PFSK-1 (cell line): ENCODE results near the gene ARFGAP2.

ENCODE experiments used
- FOXP2 ChIP-seq: optimal IDR thresholded peaks from 2 replicates; pipeline ENCODE3; 2011; ENCODE audit warnings: borderline replicate concordance, control low read depth, inconsistent platforms; ENCODE audit not compliant: insufficient read depth; ENCODE audit errors: extremely low read length, extremely low read depth
- POLR2AphosphoS5 ChIP-seq: IDR thresholded peaks from 2 replicates; pipeline ENCODE4 v1.6.1; 2012; ENCODE audit warnings: low read depth, mild to moderate bottlenecking, control low read depth, low read length, moderate library complexity
- REST ChIP-seq, 2 experiments: IDR thresholded peaks; 2 replicates each; pipeline versions ENCODE4 v1.6.1 to v1.8.0; 2011 to 2012; ENCODE audit warnings: low read depth in 2 of 2, low read length in 2 of 2, control low read depth in 1 of 2, inconsistent platforms in 1 of 2, mild to moderate bottlenecking in 1 of 2, moderate library complexity in 1 of 2; ENCODE audit not compliant: insufficient read depth in 1 of 2
- SIN3A ChIP-seq: IDR thresholded peaks from 2 replicates; pipeline ENCODE4 v1.6.1; 2012; ENCODE audit warnings: mild to moderate bottlenecking, low read length, moderate library complexity, borderline replicate concordance; ENCODE audit not compliant: insufficient read depth
- TAF1 ChIP-seq: IDR thresholded peaks from 2 replicates; pipeline ENCODE4 v1.6.1; 2012; ENCODE audit warnings: low read length, control low read depth, borderline replicate concordance; ENCODE audit not compliant: insufficient read depth

ARFGAP2 gene

DNA sequence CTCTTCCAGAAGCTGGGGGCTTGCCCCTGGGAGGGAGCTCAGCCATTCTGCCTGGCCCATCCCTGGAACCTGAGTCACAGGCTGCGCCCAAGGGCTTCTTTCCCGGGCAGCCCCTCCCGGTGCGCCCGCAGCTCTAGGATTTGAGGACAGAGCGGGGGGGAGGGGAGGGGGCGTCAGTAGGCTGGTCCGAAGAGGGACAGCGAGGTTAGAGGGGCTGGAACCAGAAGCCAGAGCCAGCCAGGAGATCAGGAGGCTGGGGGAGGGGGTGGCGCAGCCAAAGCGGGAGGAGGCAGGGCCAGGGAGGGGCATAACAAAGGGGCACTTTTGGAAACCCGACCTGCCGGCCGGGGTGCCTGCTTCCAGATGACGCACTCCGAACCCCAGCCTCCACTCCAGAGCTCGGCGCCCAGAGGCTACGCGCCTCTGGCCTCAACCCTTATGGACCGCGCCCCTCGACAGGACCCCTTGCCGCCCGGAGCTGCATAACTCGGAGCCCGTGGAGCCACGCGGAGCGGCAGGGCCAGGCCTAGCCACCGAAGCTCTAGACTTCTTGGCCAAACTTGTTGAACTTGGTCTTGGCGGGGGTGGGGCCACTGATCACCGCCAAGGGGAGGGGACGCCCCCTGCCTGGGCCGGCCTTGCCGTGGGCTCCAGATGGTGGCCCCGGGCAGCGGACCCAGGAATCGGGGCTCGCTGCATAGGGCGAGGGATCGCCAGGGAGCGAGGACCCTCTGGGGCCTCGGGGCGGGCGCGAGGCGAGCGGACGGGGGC lies 8.8 kb upstream of the ARFGAP2 start:
- TF ChIP-seq FOXP2 (no peak), REST (IDR thresholded peaks at IDR 0.05; ENCODE audit: insufficient read depth in 1 of 2, low read depth in 2 of 2, low read length in 2 of 2) (no peak), SIN3A (no peak), TAF1 (no peak), POLR2AphosphoS5 (no peak)

- no peak for TF ChIP-seq POLR2AphosphoS5
- no peak for TF ChIP-seq TAF1
- no peak for TF ChIP-seq FOXP2
- TF ChIP-seq SIN3A, result no peak
- TF ChIP-seq REST (IDR thresholded peaks at IDR 0.05; ENCODE audit: insufficient read depth in 1 of 2, low read depth in 2 of 2, low read length in 2 of 2), result no peak
Measured at GRCh38 chr11:47184711-47185304, 8.1 kb upstream of the ARFGAP2 start.

GRCh38 chr11:47183969-47184368 lies 7.3 kb upstream of the ARFGAP2 start:
- TF ChIP-seq POLR2AphosphoS5 (no peak), TAF1 (no peak), REST (IDR thresholded peaks at IDR 0.05; ENCODE audit: insufficient read depth in 1 of 2, low read depth in 2 of 2, low read length in 2 of 2) (no peak), FOXP2 (no peak), SIN3A (no peak)

DNA sequence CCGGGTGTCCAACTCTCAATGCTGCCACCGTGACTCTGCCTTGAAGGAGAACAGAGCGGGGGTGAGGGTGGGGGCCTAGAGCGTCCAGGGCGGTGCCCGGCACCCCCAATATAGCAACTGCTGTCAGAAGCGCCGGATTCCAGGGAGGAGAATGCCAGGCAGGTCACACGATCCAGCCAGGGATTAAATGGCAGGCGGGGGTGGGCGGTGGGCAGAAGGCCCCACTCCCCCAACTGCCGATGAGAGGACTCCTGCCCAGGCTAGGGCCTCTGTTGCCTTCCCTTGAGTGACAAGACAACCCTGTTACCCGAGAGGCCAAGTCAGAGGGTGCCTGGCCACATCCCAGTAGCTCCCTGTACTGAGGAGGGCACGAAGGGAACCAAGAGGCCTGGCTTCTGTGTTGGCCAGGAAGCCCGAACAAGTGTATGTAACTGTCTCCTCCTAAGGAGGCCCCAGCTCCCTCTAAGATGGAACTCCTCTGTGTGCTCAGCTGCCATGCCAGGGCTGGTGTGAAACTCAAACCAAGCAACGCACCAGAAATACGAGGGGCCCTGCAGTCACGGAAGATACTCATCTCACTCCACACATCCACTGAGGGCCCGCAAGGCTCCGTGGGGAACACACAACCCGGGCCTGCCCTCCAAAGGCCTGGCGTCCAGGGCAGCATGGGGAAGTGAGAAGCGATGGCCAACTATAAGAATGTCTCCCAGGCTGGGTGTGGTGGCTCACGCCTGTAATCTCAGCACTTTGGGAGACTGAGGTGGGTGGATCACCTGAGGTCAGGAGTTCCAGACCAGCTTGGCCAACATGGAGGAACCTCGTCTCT lies 6.6 kb upstream of the ARFGAP2 start:
- TF ChIP-seq POLR2AphosphoS5 (no peak), SIN3A (no peak), TAF1 (no peak), FOXP2 (no peak), REST (IDR thresholded peaks at IDR 0.05; ENCODE audit: insufficient read depth in 1 of 2, low read depth in 2 of 2, low read length in 2 of 2) (no peak)
